KG1 (cell line): Measurements from ENCODE around the gene HTRA1.

Experiments used
- DNase-seq: peaks from one replicate; lab custom pipeline; 2025; lab: John Stamatoyannopoulos, UW

HTRA1 gene

DNA sequence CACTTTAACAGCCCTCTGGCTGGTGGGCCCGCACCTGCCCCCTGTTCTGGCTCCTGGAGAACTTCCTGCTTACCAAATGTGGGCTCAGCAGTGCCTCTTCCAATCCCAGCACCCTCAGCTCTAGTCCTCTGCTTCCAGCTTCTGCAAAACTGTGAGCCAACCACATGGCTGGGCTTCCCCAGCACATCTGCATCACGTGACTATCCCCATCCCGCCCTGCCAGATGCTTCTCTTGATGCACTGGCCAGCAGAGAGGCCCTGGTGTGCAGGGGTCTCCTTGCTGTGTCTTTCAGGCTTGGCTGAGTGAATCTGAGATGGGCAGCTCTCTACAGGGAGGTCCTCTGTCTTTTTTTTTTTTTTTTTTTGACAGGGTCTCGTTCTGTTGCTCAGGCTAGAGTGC, 55.4 kb downstream of the HTRA1 start:
- no peak for DNase-seq

DNA sequence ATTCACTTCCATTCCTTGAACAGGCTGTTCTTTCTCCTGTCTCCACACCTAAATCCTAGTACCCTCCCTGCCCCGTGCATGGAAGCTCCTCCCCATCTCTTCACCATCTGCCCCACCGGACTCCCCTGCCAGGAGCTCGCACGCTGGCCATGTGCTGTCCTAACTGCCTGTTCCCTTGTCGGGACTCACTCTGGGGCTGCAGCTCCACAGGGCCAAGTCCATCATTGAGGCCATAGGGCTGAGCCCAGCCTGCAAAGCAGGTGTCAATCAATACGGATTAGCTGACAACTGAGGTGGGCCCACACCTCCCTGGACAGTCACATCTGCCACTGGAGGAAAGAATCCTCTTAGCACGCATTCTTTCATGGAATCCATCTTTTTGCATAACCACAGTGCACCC, 57.8 kb downstream of the HTRA1 start:
- no peak for DNase-seq

DNA sequence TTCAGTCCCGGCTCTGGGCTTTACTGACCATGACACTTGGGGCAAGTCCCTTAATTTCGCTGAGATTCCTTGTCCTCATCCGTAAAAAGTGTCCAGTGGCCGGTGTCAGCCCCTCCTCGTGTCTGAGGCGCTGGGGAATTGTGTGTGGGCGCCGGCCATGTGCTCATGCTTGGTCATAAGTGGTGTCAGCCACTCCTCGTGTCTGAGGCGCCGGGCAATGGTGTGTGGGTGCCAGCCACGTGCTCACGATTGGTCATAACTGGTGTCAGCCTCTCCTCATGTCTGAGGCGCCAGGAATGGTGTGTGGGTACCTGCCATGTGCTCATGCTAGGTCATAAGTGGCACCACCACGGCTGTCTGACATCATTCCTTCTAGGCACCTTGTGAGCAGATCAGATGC, 58.5 kb downstream of the HTRA1 start:
- no peak for DNase-seq

DNA sequence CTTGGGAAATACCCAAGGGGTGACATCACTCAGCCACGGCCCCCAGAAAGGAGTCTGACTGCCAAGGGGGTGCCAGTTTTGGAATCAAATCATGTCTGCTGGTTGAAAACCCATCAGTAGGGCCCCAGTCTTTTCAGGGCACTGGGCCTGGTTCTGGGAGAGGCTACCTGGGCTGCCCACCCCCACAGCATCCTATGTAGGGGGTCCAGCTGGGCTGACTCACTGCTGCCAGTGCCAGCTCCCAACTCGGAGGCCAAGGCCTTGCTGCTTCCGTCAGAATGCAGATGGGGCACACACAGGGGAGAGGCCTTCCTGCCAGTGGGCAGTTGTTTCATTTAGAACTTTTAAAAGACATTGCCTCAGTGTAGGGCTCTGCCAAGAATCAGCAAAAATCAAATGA, 59.7 kb downstream of the HTRA1 start:
- DNase-seq, result no peak

DNA sequence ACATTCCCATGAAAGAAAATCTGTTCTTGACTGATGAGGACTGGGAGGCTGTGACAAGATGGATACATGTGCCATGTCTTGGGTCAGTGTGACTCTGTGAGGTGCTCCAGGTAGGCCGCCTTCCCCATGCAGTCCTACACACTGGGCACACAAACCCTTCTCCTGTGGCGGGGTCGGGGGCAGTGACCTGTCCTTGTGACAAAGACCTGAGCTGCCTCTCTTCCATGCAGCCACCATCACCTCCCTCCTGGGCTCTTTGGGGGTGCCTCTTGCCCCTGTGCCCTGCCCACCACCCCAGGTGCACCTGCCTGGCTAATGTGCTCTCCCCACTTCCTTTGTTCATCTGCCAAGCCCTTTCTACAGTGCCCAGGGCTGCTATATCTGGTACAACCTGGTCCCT, 63.5 kb downstream of the HTRA1 start:
- DNase-seq, result no peak

DNA sequence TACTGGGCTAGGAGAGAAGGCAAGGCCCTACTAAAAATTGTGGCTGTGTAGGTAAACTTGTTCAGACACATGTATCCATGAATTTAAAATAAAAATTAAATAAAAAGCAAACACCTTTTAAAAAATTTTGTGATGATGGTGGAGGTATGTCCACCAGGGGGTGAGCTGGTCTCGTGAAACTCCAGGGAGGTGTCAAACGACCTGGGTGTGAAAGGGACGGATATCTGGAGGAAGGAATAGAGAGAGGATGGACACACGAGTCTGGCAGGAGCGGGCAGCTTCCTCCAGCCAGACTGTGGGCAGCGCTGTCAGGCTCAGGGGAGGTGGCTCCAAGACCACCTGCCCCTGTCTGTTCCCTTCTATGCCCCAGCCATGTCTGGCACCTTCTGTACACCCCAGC, 64.4 kb downstream of the HTRA1 start:
- no peak for DNase-seq

DNA sequence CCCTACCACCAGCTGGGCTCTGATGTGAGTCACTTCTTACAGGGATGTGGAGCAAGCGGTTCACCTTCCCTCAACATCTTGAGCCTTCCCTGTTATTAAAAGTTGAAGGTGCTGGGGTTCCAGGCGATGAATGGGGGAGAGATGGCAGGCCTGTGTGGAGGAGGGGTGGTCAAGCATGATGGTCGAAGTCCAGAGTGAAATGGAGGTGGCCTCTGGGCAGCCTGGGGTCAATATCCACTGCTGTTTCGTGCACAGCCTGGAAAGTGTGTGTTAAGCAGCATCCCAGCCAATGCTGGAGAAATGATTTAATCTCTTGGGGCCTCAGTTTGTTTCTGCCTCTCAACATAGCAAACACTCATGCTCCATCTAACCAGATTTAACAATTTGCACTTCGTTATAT, 65.5 kb downstream of the HTRA1 start:
- no peak for DNase-seq

DNA sequence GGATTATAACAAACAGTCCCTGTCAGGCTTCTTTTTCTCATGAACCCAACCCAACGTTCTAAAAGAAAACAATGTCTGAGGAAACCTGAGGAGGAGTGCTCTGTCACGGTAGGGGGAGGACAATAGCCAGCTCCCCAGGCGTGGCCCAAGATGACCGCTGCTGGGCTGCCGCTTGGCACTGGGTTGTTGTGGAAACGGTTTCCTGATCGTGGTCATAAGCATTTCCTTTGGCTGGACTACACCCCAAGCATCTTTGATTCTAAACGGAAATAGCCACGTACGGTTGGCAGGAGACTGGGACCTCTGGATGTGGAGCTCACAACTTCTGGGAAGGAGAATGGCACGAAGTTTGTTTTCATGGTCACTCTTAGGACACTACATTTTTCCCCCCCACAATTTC, 68.8 kb downstream of the HTRA1 start:
- no peak for DNase-seq

DNA sequence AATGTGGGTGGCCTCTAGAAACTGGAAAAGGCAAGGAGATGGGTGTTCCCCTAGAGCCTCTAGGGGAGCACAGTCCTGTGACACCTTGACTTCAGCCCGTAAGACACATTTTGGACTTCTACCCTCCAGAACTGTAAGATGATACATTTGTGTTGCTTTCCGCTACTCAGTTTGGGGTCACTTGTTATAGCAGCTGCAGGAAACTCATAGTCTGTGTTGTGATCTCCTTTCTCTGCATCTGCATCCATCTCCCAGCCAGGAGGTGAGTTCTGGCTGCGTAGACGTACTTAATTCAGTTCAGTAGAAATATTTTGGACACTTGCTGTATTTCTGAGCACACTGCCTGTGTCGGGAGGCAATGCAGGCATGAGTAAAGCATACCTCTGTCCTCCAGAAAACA, 69.9 kb downstream of the HTRA1 start:
- DNase-seq, result no peak

DNA sequence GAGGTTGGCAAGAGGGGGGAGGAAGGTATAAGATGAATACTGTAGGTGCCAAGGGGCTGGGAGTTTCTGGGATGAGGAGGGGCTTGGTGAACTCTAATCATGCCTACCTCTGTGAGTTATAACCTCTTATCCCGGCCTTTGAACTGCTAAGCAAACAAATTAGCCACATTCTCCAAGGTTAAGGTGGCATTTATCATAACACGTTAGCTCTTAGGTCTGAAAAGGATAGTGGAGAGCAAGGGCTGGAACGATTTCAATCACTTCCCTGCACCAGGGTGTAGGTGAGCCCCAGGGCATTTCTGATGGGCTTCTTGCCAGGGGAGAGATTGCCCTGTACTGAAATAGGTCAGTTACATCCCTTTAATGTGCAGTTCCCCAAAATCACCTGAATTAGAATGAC, 70.6 kb downstream of the HTRA1 start:
- no peak for DNase-seq

DNA sequence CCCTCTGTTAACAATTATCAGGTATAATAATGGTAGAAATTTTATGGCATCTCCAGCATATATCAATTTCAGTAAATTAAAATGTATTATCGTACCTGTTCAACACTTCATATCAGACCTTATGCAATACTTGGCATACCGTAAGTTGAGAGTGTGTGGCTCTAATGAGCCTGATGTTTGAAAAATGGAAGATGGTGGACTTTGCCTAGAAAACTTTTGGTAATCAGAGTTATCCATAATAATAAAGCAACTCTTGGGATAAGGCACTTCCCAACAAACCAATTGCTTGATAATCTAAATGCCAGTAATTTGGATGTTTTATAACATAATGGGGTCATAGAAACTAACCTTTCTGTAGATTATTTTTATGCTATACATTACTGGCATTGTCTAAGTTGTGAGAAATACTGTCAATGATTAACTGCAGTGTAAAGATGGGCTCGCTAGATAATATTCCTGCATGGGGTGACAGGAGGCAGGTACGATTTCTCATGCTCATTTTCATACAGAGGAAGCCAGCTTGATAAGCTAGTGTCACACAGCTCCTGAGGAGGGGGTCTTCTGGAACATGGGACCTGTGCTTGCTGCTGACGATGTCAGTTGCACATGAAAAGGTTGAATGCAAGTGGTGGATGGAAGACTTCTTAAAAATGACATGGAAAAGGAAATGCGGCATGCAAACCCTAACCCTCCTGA, 71.4 kb downstream of the HTRA1 start:
- no peak for DNase-seq

DNA sequence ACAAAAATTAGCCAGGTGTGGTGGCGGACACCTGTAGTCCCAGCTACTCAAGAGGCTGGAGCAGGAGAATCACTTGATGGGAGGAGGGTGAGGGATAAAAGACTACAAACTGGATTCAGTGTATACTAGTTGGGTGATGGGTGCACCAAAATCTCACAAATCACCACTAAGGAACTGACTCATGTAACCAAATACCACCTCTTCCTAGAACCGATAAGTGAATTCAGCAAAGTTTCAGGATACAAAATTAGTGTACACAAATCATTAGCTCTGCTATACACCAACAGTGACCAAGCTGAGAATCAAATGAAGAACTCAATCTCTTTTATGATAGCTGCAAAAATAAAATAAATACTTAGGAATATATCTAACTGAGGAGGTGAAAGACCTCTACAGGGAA, 76.2 kb downstream of the HTRA1 start:
- no peak for DNase-seq

DNA sequence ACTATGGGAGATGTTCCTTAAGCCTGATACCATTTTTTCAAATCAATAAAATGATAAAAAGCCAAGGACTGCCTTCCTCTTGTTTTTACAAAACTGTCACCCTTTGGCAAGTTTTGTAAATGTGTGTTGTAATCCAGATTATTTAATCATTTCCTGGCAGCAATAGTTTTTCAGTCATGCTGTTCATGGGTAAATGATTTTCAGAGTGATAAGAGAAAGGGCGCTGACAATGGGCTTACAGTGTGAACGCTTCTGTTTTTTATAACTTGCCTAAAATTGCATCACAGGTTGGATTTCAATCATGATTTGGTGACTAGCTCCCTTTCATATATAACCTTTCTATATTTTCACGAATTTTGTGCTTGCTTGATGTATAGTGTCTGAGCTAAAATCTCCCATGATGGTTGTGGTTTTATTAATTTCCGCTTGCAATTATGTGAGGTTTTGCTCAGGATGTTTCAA, 80.2 kb downstream of the HTRA1 start:
- DNase-seq, result no peak

DNA sequence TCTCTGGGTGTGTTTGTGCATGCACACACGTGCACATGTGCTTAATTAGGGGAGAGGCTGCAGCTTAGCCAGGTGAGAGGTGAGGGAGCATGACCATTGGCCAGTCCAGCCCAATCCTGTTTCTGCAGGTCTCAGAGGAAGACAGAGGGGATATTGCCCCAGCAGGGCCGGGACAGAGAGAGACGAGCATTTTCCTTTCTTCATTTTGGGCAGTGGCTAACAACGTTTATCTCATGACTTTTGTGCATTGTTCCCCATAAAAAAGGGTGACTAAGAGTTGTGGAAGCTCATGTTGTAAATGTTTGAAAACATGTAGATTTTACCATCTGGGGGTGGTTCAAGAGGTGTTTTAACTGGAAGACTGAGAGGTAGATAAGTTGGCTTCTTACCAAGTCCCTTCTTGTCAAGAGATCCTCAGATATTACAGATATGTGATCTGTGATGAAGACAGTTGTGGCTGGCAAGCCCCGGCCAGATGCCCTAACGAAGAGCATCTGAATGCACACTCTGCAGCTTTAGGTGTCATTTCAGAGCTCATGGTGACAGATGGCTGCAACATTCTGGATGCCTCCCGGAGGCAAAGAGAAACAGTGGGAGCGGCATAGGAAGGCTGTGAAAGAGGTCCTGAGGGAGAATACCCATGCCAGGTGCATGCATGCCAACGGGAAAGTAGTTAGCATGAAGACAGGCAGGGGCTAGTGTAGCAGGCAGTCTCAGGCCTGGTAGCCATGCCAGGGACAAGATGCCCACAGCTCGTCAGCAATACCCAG, 82.5 kb downstream of the HTRA1 start:
- DNase-seq, result no peak

DNA sequence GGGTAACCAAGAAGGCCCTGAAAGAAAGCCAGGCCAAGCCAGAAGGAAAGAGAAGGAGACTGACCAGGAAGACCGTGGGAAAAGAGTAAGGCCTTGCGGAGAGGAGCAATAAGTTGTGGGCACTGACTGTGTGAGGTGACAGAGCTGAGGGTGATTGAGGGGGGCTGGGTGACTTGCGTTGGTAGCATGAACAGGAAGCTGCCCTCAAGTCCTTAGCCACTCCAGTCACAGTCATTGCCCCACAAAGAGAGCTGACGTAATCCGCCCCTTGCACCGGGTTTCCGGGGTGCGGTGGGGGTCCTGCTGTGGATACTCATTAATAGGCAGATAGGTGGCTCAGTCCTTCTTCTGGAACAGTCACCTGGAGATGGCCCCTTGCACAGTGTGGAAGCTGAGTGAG, 83.1 kb downstream of the HTRA1 start:
- DNase-seq, result no peak

DNA sequence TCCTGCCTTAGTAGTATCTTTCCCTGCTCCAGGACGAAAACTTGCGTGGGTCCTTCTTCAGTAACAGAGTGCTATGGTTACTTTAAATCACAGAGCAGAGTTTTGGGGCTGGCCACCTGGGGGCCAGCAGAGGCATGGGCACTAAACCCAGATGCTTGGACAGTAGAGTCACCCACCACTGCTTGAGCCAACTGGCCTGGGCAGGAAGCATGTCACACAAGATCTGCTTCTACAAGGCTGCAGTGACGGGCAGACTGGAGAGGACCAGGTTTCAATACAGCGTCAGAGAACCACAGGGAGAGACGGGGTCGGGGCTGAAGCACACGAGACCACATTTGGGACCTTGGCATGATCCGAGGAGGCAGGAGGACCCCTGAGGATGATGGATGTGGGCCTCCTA, 84.9 kb downstream of the HTRA1 start:
- no peak for DNase-seq

DNA sequence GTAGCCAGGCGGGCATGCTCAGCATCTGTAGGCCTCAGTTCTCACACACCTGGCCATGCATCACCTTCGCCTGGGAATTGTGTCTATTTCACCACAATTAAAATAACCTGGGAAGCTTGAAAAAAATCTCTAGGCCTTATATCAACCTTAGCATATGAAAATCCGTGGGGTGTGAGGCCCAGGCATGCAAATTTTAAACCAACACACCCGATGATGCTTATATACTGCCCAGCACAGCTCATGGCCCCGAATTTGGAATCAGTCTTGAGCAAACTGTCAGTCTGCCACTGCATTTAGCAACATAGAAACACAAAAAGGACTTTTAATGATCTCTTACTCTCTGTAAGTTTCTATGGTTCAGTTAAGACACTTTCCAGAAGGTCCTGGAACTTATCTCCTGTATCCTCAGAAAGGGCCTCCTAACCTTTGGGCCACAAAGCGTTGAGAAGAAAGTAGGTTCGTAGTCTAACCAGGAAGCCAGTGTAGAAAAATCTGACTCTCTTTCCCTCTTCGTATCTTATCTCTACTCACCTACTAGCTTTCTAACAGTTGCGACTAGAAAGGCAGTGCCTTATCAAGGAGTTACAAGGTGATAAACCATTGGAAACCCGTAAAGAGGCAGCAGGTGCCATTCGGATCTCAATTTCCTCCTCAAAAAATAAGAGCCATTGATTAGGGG, 87.2 kb downstream of the HTRA1 start:
- DNase-seq, result no peak

DNA sequence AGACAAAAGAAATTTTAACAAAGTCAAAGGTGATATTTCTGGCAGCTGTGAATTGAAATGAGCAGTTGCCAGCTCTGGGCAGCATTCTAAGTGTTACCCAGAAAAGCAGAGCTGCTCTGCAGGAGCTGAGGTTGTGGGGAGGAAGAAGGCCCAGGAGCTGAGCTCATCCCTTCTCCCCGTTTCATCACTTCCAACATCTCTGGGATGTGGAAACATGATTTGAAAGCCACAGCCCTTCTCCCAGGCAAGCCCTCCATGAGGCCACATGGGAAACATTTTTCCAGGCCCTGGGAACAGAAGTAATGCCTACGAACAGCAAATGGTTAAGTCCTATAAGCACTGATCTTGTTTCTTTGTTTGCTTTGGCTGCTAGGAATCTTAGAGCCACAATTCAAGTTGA, 88.3 kb downstream of the HTRA1 start:
- no peak for DNase-seq

DNA sequence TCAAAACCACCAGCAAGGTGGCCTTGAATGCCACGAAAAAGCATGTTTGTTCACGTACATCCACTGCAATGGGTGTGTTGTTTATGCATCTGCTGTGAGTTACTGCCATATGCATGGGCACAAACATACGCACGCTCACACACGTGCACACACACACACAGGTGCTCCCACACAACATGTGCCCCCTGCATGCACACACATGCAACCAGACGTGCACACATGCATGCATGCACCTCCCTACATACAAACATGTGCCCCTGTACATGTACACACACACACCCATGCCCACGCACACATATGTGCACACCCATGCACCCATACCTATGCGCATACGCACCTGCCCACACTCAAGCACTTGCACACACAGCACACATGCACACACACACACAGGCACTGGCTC, 89.1 kb downstream of the HTRA1 start:
- no peak for DNase-seq

DNA sequence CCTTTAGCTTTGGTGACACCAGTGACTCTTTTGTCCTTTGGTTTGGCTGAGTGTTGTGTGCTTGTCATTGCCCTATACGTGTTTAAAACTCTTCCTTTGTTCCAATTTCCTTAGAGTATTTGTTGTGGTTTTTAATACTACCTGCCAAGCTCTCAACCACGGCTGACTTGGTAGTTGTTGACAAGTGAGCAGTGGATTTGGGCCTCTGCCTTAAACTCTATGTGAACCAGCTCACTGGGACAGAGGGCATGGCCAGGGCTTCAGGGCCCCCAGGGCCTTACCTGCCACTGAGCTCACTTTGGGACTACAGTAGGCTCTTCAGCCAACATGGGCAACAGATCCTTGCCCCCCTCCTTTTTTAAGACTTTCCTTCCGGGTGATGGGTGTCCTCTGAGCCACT, 89.6 kb downstream of the HTRA1 start:
- no peak for DNase-seq

DNA sequence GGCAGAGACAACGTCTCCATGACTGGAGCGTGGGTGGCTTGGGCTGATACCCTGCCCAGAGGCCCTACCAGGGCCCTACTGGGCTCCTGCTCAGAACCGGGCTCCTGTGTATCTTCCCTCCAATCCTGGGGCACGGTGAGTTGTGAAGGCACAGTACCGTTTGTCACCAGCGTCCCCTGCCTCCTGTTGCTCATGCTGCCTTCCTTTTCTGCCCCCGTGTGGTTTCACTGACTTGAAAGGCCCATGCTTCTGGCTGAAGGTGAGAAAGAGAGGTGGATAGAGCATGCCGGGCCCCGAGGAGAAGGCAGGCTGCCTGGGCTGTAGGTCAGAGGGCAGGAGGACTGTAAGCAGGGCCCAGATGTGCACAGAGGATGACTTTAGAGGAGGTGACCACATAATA, 90.1 kb downstream of the HTRA1 start:
- DNase-seq, result no peak

DNA sequence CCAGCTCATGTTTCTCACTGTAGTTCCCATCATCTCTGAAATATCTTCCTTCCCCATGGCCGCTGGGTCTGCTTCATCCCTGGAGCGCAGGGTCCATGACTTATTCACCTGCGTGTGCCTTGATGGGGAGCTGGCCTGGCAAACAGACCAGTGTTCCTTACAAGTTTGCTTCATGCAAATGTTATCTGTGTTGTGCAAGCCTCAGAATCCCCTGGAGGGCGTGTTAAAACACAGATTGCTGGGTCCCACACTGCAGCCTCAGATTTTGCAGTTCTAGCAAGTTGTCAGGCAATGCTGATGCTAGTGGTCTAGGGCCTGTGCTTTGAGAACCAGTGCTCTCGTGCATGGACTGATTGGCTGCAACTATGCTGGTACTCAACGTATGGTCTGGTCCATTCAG, 92.0 kb downstream of the HTRA1 start:
- no peak for DNase-seq
